GM21737 (cell line): Measurements from ENCODE around the gene PHACTR3.

Experiments
- ATAC-seq: cut with Tn5 transposase; IDR thresholded peaks from one replicate; pipeline ENCODE4 v1.9.1; 2021; ENCODE audit warnings: mild to moderate bottlenecking, moderate library complexity; ENCODE audit not compliant: unreplicated experiment

Gene PHACTR3

DNA sequence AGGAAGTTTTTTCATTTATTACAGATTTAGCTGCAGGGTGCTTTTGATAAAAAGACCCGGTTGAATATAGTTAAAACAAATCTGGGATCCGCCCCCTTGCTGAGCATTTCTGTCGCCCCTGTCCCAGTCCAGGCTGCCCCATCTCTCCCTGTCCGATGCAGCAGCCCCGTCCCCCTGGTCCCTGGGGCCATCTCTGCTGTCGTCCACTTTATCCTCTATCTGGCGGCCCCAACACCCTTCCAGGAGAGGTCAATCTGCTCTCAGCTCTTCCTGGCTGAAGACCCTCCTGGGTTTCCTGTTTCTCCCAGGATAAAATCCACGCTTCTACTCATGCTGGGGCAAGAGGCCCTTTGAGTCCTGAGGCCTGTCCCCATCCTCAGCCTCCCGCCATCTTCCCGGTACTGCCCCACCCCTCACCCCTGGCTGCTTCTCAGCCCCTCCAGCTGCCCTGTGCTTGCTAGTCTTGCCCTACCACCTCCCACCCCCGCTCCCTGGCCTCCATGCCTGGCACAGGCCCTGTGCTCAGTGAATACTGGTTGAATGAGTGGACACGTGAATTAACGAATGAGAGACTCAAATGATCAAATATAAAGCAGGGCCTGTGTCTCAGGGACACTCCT lies 16.0 kb upstream of the PHACTR3 start:
- ATAC-seq = no peak

DNA sequence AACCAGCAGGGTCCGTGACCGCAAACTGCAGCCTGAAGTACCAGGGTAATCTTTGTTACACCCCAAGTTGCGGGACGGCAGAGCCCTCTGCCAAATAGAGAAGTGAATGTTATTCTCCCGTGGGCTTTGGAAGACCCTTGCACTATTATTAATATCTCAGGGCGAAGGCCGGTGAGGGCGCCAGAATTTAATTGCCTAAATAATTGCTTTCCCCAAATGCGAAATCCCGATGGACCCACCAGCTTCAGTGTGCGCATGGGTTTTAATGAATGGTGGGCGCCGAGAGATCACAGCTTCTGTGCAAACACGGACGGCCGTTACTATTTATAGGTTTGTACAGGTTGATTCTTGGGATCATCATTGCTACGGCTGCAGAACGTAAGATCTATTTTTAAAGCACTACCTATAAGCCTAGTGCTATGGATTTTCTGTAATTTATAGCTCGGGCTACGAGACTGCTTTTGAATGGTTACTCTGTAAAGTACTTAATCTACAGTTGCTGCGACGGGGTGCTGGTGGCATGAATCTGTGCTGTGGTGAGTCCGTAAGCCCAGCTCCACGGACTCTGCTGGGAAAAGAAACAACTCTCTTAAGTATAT lies 15.2 kb upstream of the PHACTR3 start:
- ATAC-seq = no peak

DNA sequence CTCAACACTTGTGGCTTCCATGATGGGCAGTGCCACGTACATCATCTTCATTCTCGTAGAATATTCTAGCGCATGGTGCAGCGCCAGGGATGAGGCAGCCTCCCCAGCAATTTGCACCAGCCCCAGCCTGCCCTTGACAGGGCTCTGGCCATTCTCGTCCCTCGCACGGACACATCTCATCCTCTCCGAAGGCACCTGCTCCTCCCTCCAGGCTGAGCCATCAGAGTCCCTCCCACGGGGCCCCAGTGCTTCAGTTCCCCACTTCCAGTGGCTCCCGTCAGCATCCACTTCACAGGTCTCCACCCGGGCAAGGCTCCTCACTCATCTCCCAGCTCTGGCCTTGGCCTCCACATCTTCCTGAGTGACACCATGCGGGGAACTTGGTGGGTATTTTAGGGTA lies 13.3 kb upstream of the PHACTR3 start:
- ATAC-seq = no peak

DNA sequence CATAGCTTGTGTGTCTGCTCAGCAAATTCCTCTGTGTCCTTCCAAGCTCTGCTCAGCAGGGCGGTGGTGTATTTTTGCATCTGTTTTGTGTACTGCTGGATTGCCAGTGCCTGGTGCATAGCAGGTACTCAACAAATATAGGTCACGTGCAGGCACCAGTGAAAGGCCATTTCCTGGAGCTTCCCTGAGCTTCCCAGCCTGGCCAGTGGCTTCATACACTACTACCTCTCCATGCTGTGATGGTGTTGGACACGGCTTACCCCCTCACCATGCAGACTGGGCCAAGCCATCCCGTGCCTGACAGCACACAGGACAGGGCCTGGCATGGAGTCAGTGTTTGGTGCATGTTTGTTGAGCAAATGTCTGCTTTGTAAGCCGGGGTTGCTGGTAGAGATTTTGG lies 7.7 kb upstream of the PHACTR3 start:
- no peak for ATAC-seq

DNA sequence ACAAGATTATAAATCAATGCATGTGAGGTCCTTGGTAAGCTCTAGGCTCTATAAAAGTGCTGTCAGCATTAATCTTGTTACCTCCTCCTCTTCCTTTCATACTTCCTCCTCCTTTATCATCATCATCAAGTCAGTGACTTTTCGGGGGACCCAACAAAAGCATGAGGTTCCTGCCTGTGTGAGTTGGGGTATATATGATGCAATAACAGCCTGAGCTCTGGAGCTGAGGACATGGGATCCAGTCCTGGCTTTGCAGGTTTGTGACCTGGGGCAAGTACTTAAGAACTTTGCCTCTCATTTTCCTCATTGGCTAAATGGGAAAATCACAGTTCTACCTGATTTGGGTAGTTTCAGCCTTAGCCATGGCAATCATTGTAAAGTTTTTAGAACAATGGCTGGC lies 7.1 kb upstream of the PHACTR3 start:
- ATAC-seq = no peak

DNA sequence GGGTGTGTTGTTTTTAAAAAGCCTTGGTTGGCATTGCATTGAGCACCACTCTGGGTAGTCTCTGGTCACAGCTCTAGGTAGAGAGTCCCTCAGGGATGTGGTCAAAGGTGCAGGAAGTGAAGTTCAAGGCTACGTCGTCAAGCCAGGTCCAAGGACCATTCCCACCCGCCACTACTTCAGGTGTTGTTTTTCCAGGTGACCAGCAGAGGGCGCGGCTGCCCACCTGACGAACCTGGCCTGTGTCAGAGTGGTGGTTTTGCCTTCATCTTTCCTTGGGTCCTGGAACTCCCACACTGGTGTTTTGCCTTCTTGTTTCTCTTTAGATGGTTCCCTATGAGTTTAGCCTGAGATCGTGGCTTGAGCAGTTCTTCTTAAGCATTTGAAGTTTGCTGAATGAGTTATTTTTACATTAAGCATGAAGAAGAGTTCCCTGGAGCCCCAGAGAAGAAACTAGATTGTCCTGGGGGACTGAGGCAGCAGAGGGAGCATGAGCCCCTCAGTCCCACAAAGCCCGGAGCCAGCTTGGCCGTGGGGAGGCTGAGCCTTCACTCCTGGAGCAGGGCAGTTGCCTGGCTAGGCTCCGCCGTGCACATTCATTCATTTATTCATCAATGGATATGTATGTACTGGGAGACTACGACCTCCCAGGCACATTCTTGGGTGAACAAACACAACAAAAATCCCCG lies 5.6 kb upstream of the PHACTR3 start:
- ATAC-seq = no peak

DNA sequence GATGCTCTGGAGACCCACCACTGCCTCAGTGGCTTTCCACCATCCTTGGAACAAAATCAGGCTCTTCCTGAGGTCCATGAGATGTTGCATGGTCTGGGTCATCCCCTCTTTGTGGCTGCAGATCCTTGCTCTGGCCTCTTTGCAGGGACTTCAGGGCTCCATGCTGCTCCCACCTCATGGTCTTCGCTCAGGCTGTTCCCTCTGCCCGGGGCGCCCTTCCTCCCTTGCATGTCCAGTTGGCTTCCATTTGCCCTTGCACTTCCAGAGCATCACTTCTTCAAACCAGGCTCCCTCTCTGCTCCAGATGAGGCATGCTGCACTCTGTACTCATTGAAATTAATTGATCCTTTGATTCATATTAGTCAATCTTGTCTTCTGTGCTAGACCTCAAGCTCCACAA lies 4.4 kb upstream of the PHACTR3 start:
- no peak for ATAC-seq

DNA sequence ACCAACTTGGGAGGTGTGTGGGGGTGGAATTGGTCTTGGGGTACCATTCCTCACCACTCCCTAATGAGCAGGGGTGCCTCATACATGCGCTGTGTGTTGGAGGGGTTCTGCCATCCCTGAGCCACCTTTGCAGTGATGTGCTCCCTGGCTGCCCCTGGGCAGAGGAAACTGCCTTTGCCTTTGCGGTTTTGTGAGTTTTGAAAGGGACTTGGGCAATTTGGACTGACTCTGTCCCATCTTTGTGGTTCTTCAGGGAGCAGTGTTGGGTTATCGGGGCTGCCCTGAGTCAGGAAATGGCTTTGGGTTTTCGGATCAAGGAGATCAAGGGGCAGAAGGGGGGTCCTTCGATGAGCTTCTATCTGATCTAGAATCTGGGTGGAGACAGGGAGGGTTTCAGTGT lies 3.9 kb upstream of the PHACTR3 start:
- ATAC-seq = no peak

DNA sequence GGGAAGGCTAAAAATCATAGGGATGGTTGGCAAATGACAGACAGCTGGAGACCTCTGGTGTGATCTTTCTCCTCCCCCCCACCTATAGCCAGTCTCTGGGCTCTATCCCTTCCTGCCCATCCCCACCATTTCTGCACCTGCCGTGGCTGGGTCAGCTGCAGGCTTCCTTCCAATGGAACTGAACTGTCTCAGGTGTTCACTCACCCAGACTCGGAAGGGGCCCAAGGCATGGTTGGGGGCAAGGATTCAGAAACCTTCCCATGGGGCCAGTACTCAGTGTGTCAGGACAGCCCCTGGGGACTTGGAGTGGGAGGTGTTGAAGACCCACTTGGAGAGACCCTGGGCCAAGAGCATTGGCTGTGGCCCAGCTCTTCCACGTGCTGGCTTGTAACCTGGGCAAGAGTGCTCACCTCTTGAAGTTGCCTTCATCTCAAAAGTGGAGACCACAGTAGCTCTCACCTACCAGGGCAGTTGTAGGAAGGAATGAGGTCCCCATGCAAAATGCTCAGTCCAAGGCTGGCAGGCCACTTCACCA lies 1.7 kb upstream of the PHACTR3 start:
- ATAC-seq = no peak

DNA sequence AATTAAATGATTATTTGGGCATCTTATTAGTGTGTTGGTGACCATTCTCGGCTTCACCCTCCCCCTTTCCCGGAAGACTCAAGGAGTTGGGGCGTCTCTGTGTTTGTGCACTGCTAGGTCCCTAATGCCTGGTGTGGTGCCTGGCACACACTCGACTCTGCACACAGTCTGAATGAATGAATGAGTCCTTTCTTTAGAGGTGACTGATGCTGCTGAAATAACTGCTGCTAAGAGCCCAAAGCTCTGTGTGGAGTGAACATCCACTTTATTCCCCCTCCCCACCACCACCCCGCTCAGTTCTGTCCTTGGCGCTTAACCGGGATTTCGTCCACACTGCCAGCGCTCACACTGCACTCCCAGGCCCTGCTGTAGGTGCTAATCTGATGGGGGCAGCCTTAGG lies 1.2 kb upstream of the PHACTR3 start:
- ATAC-seq = no peak

DNA sequence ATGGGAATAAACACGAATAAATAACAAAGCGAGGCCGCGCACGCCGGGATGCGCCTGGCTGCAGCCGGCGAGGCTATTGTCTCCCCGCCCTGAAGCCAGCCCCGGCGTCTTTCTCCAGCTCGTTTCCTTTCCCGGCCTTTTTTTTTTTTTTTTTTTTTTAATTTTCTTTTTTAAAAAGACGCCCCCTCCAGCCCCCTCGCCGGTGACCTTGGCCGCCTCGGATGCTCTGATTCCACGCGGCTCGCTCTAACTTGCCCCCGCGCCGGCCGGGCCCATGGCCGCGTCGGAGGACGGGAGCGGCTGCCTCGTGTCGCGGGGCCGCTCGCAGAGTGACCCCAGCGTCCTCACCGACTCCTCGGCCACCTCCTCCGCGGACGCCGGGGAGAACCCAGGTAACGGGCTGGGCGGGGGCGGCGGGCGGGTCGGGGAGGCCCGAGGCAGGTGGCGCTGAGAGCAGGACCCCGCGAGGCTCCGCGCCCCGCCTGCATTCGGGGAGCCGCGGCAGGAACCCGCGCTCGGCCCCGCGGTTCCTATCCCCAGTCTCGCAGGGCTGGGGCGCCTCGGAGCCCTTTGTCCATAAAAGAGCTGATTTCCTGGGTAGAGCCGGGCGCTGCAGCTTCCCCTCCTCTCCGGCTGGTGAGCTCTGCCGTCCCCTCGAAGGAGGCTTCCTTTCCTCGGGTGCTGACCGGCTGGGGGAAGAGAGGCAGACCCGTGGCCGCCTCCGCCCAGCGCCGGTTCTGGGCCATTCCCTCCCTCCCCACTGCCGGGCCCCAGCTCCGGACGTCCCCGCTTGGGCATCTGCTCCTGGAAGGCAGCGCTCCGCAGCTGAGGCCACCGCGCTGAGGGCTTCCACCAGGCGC lies 631 bp downstream of the PHACTR3 start:
- ATAC-seq = no peak

DNA sequence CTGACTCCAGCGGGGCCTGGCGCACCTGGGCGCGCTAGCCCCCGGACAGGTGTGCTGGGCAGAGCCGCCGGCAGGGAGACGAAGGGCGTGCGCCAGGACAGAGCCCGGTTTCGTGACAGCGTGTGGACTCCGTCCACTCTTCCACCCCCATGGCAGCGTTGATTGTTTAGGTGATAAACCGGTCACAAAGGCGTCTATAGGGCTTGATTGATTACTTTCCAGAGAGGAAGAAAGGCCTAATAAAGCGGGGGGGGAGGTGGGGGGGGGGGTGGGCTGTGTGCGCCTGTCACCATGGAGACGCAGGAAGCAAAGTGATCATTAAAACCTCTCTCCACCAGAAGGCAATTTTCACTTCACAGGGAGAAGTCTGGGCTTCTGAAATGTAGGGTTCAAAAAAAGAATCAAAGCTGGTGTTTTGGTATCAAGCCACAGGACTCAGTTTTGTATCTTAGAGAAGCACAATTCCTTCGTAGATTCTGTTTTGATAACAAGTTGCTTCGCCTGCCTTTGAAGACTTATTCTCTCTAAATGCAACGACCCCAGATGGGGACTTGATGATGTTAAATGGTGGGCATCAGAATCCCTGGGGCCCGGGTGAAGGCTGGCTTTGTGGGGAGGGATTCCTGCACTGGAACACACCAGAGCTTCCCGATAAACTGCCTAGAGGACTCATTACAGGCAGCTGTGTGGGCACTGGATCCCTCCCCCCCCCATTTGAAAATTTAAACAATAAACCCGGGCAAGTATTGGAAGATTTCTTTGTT lies 1.4 kb downstream of the PHACTR3 start:
- ATAC-seq = no peak

DNA sequence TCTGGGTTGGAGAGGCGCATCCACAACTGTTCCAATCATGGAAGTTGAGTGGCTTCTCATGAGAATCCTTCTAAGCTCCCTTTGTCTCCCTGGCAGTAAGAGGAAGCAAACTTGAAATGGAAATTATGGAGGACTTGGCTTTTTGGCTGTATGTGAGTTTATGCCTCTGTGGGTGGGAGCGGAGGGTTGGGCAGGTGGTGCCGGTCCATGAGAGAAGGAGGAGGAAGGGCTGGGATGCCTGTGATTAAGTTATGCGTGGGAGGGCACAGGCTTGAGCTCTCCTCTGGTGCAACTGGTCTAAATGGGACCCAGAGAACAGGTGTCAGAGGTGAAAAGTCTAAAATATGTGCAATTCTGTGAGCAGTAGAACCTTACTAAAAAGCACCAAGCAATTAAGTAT lies 2.2 kb downstream of the PHACTR3 start:
- ATAC-seq = no peak

DNA sequence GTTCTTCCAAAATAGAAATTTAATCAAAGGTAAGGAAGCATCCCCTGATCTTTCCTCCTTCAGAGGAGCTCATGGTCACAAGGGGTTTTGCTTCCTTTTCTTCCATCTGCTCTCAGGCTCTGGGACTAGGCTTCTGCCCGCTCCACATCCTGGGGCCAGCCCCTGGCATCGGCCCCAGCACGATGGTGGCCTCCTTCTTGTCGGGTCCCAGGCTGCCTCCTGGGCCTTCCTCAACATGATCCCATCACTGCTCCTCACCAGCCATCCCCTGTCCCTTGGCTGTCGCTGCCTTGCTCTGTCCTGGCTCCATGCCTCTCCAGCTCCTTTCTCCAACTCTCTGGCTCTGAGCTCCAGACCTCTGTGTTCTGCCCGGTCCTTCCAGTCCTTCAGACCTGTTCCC lies 4.1 kb downstream of the PHACTR3 start:
- ATAC-seq = no peak

DNA sequence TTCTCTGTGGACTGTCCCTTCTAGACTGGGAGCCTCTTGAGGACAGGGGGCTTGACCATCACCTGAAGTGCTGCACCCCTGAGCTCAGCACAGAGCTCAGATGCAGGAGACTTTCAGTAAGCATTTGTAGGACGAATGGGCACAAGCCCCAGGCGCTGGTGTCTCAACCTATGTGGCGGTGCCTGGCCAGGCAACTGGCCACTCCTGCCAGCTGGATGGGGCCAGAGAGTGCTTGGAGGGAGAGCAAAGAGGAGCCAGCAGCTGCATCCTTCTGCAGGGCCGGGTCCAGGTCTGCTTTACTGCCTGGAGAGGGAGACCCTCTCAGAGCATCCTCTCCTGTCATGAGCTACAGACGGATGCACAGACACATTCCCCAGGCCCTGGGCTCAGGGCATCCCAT lies 4.5 kb downstream of the PHACTR3 start:
- no peak for ATAC-seq

DNA sequence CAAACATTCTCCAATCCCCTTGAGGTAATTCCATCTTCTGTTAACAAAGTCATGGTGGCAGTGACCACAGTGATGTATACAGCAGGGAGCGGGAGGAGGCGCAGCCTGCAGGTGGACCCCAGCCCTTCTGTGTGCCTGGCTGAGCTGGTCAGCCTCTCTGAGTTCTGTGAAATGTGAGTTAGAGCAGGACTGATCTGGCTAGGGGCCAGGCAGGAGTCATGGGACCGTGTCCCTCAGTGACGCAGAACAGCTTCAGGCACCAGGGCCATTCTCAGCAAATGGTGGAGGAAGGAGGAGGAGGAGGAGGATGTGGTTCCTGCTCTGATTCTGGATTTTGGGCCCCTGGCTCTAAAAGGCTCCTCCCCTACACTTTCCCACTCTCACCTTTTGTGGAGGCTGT lies 6.9 kb downstream of the PHACTR3 start:
- no peak for ATAC-seq

DNA sequence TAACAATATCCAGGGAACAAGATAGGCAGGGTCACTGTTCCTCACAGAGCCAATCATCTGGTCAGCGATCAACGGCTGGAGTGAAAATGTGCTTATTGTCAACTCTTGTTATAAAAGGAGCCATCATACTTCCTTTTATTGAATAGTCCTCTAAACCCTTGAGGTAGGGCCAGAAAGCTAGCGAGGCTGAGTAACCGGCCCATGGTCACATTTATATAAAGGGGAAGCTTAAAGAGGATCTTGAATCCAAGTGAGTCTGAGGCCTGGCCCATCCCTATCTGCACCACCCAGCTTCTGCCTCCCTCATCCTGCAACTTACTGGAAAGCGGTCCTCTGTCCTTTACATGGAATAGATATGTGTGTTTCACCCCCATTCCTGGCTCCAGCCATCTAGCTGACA lies 9.5 kb downstream of the PHACTR3 start:
- ATAC-seq = no peak

DNA sequence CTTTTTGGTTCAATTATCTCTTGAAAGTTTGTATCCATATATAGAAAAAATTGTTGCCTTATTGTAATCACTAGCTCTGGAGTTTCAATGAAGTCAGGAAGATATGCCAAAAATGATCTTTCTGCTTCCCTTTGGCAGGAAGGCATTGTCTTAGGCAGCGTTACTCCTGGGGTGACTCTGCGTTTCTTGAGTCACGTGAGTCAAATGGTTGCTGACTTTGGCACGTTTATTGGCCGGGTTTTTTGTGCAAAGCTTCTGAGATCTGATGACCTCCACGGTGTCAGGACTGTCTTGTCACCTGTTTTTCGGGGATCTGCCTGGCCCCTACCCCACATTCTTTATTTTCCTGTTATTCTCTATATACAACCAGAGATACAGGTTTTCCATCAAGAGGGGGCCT lies 10.4 kb downstream of the PHACTR3 start:
- ATAC-seq = no peak

DNA sequence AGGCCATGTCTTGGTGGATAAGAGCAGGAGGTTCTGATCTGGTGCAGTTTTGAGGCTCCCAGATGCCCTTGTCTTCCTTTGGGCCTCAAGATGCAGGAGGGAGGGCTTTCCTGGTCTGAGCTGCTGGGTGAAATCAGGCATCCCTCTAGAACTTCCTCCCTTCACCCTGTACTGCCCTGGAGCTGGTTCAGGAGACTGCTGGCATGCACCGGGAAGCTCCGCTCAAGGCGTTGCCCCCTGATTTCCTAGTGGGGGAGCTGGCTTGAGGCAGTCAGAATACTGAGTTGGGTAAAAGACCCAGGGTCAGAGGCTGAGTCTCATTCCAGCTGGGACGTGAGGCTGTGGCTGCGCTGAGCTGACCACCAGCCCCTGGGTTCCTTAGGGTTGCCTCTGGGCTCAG lies 12.0 kb downstream of the PHACTR3 start:
- ATAC-seq = no peak

DNA sequence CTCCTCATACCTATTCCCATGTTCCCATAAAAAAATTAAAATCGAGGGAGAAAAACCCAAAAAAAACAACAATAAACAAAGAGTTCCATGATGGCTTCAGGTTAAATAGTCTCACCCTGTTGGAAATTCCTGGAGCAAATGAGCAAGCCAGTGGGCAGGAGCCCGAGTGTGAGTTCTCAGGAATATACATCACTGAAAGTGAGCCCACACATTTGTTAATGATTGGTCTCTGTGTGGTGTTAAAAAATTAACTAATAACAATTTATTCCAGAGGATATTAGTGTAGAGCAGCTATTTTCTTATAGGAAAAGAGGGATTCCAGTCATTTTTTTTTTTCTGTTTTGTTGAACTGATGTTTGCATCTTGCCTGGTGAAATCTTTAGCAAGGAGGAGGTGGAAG lies 12.9 kb downstream of the PHACTR3 start:
- ATAC-seq = no peak

DNA sequence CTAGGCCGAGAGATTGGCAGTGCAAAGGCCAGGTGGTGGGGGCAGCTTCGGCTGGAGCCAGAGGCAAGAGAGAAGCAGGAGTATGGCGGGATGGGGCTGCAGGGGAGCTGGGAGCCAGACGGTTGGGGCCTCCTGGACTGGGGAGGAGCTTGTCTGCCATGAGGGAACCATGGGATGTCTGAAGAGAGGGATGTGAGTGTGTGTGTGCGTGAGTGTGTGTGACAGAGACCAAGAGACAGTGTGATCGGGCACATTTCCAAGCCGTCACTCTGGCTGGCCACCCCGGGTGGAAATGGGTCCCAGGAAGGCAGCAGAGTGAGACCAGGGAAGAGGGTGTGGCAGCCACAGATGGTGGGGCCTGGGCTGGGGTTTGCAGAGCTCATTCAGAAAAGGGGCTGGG lies 13.8 kb downstream of the PHACTR3 start:
- no peak for ATAC-seq
